SK-N-SH treated with all-trans-retinoic acid at 6 μM for 48 hours (cell line): ENCODE results near the gene GSTP1.
"Not testable (repeated sequence)": the region's sequence is repeated elsewhere in the genome, so short reads cannot be mapped to it uniquely, and the experiment has no call there.

ENCODE experiments used
- ATAC-seq: fragments of 200-7000 bp; cut with Tn5 transposase; 3 replicates; pipeline ENCODE4 v1.9.1; 2020; ENCODE audit warnings: mild to moderate bottlenecking, moderate library complexity
- BACH2 ChIP-seq: fragments of 250-450 bp; sonication (Bioruptor Pico); IDR thresholded peaks from 2 replicates; pipeline ENCODE4 v1.9.0; 2021; ENCODE audit warnings: mild to moderate bottlenecking, borderline replicate concordance
- CREB5 ChIP-seq: fragments of 250-450 bp; sonication (Bioruptor Pico); IDR thresholded peaks from 2 replicates; pipeline ENCODE4 v1.5.1; 2020; ENCODE audit warnings: low read depth, mild to moderate bottlenecking, moderate library complexity
- CSRNP3 ChIP-seq: fragments of 250-450 bp; sonication (Bioruptor Pico); IDR thresholded peaks from 2 replicates; pipeline ENCODE4 v1.5.1; 2021; ENCODE audit warnings: mild to moderate bottlenecking, moderate library complexity
- ESRRG ChIP-seq: fragments of 250-450 bp; sonication (Bioruptor Pico); IDR thresholded peaks from 2 replicates; pipeline ENCODE4 v1.6.1; 2021; ENCODE audit warnings: mild to moderate bottlenecking
- GLIS3 ChIP-seq: fragments of 250-450 bp; sonication (Bioruptor Pico); IDR thresholded peaks from 2 replicates; pipeline ENCODE4 v1.5.0; 2020; ENCODE audit warnings: mild to moderate bottlenecking, moderate library complexity
- OSR1 ChIP-seq: fragments of 250-450 bp; sonication (Bioruptor Pico); IDR thresholded peaks from 2 replicates; pipeline ENCODE4 v1.8.0; 2022; ENCODE audit warnings: moderate library complexity, mild to moderate bottlenecking, inconsistent platforms
- PATZ1 ChIP-seq: fragments of 250-450 bp; sonication (Bioruptor Pico); IDR thresholded peaks from 2 replicates; pipeline ENCODE4 v1.8.0; 2020; ENCODE audit warnings: mild to moderate bottlenecking, moderate library complexity, borderline replicate concordance
- PPARA ChIP-seq: fragments of 250-450 bp; sonication (Bioruptor Pico); IDR thresholded peaks from 2 replicates; pipeline ENCODE4 v1.5.0; 2020; ENCODE audit warnings: mild to moderate bottlenecking, borderline replicate concordance
- SNAI2 ChIP-seq: fragments of 250-450 bp; sonication (Bioruptor Pico); IDR thresholded peaks from 2 replicates; pipeline ENCODE4 v1.5.0; 2020; ENCODE audit warnings: mild to moderate bottlenecking, moderate library complexity
- TCF4 ChIP-seq: fragments of 250-450 bp; sonication (Bioruptor Pico); IDR thresholded peaks from 2 replicates; pipeline ENCODE4 v1.8.0; 2021; ENCODE audit warnings: mild to moderate bottlenecking, moderate library complexity, borderline replicate concordance
- TOX ChIP-seq: fragments of 250-450 bp; sonication (Bioruptor Pico); IDR thresholded peaks from 2 replicates; pipeline ENCODE4 v1.8.0; 2021; ENCODE audit warnings: mild to moderate bottlenecking, moderate library complexity, borderline replicate concordance
- ZFP3 ChIP-seq: fragments of 250-450 bp; sonication (Bioruptor Pico); IDR thresholded peaks from 2 replicates; pipeline ENCODE4 v1.5.0; 2020; ENCODE audit warnings: mild to moderate bottlenecking, moderate library complexity
- ZFP30 ChIP-seq: fragments of 450-650 bp; formaldehyde crosslinking; IDR thresholded peaks from 2 replicates; pipeline ENCODE4 v1.5.0; 2022; ENCODE audit warnings: mild to moderate bottlenecking, moderate library complexity
- ZNF565 ChIP-seq: fragments of 450-650 bp; formaldehyde crosslinking; conservative IDR thresholded peaks from 2 replicates; pipeline ENCODE4 v1.5.0; 2020; ENCODE audit warnings: low read depth, mild to moderate bottlenecking, moderate library complexity
- ZNF70 ChIP-seq: fragments of 450-650 bp; formaldehyde crosslinking; IDR thresholded peaks from 2 replicates; pipeline ENCODE4 v1.5.0; 2020; ENCODE audit warnings: mild to moderate bottlenecking, moderate library complexity
- ZNF8 ChIP-seq: fragments of 450-650 bp; formaldehyde crosslinking; IDR thresholded peaks from 2 replicates; pipeline ENCODE4 v1.5.0; 2020; ENCODE audit warnings: mild to moderate bottlenecking, moderate library complexity

GSTP1 gene

GRCh38 chr11:67620621-67621020 is 37.0 kb downstream of the GSTP1 start:
- ATAC-seq: not testable (repeated sequence)

- ATAC-seq: not testable (repeated sequence)
Measured at GRCh38 chr11:67621928-67622327, 38.3 kb downstream of the GSTP1 start.

- ATAC-seq: not testable (repeated sequence)
Measured at GRCh38 chr11:67622905-67623304, 39.3 kb downstream of the GSTP1 start.

GRCh38 chr11:67623795-67624194 is 40.2 kb downstream of the GSTP1 start:
- not testable (repeated sequence) for ATAC-seq

GRCh38 chr11:67626131-67626833 is 42.7 kb downstream of the GSTP1 start:
- ATAC-seq: not testable (repeated sequence)

GRCh38 chr11:67626970-67627369 is 43.4 kb downstream of the GSTP1 start:
- TF ChIP-seq PATZ1 (CRISPR knock-in tag) (no peak), ZFP3 (CRISPR knock-in tag) (no peak), GLIS3 (no peak), OSR1 (CRISPR knock-in tag) (no peak), TOX (CRISPR knock-in tag) (no peak), TCF4 (CRISPR knock-in tag) (no peak), ZNF70 (CRISPR knock-in tag) (no peak), ESRRG (CRISPR knock-in tag) (no peak)
- TF ChIP-seq, all 23 proteins: peak for 0
- no peak for ATAC-seq

GRCh38 chr11:67627441-67627811 is 43.8 kb downstream of the GSTP1 start:
- ATAC-seq: no peak
- TF ChIP-seq CREB5 (CRISPR knock-in tag): no peak
- no peak for TF ChIP-seq PPARA (CRISPR knock-in tag)
- no peak for TF ChIP-seq OSR1 (CRISPR knock-in tag)
- no peak for TF ChIP-seq ZNF8 (CRISPR knock-in tag)
- no peak for TF ChIP-seq CSRNP3 (CRISPR knock-in tag)
- TF ChIP-seq PATZ1 (CRISPR knock-in tag): no peak
- no peak for TF ChIP-seq ZFP30 (CRISPR knock-in tag)
- TF ChIP-seq ESRRG (CRISPR knock-in tag): no peak
- no peak for TF ChIP-seq BACH2 (CRISPR knock-in tag)
- no peak for TF ChIP-seq SNAI2 (CRISPR knock-in tag)
- no peak for TF ChIP-seq ZNF565 (CRISPR knock-in tag)
